Fibroblast of skin of left quadriceps (primary cell): Measurements from ENCODE around the gene CDK14.

Experiments
- DNase-seq, 2 experiments: peaks; one replicate each; pipeline ENCODE4 v3.0.0-alpha.2; 2013; ENCODE audit warnings: low read depth in 2 of 2

Gene CDK14

GRCh38 chr7:90596671-90597562 lies 796 bp downstream of the CDK14 start:
- no peak for DNase-seq

DNA sequence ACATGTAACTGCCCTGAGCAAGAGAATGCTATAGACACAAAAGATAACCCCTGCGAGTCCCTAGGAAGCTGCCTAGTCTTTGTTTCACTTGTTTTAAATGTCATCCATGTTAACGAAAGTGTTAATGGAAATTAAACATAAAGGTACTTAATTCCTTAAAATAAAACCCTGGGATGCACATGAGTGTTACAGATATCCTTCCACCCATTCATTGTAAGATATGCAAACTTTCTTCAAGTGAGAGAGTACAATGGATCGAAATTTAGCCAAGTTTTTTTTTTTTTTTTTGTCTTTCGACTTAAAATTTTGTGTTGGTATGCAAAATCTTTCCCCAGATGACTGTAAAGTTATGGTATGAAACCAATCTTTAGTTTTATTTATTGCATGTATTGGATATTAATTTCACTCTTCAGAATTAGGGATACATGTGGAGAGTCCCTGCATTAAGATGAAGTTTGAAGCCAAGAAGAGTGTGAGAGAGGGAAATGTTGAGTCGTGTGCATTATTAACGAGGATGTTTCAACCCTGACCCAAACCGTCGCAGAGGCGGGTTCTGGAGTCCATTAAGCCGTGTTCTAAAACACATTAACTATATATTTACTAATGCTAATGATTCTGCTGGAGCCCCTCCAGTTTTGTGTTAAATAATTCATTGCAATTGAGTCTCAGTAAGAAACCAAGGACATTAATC lies 1.6 kb downstream of the CDK14 start:
- no peak for DNase-seq

- DNase-seq = no peak
These were observed 2.9 kb downstream of the CDK14 start for GRCh38 chr7:90599038-90599437.

DNA sequence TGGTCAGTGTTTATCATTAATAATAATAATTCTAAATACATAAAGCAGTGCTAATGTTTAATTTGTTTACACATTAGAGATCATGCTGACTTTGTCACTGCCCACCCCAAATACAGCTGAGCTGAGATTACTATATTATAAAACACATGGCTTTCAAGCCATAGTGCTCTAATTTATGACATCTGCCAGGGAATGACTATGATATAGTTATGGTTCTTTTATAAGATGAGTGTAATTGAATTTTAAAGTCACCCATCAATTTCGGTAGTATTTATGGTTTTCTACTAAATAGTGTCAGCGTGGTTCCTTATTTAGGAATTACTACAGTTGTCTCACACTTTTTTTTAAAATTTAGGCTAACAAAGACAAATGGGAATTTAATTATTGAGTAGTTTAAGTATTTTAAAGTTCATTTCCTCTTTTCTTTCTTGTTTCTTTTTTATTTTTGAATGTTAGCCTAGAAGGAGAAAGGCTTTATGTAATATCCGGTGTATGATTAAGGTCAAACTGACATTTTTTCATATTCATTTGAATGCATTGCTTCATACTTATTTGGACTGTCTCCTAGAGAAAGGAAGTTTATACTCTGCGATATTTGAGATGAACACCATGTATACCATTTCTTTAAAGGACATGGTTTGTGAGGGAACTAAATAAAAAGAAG lies 3.9 kb downstream of the CDK14 start:
- DNase-seq = no peak

- DNase-seq = no peak
These were observed 6.2 kb downstream of the CDK14 start for GRCh38 chr7:90602303-90602702.

DNA sequence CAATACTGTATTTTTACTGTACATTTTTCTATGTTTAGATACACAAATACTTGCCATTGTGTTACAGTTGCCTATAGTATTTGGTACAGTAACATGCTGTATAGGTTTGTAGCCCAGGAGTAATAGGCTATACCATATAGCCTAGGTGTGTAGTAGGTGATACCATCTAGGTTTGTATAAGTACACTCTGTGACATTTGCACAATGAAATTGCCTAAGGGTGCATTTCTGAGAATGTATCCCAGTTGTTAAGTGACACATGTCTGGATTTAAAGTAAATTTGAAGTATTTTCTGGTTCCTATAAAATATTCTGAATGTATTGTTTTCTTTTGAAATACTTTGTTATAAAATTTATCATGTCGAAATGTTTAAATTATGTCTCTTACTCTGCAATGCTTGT lies 7.2 kb downstream of the CDK14 start:
- no peak for DNase-seq

GRCh38 chr7:90604383-90604782 lies 8.3 kb downstream of the CDK14 start:
- DNase-seq = no peak

DNA sequence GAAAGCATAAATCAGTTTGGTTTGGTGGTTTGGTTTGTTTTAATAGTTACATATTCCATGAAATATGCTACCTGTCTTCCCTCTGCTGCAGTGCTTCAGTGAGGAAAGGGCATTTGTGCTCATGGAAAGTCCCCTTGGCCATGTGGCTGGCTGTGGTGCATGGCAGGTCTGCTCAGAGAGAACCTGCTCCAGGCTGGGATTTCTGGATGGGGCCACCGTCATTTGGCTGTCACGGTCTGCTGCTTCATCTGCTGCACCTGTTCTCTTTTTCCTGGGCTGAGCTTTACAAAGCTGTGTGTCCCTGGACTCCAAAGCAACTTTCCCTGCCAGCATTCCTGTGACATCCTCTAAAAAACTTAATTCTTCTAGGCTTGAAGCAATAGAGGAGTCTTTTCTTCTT lies 8.9 kb downstream of the CDK14 start:
- no peak for DNase-seq

DNA sequence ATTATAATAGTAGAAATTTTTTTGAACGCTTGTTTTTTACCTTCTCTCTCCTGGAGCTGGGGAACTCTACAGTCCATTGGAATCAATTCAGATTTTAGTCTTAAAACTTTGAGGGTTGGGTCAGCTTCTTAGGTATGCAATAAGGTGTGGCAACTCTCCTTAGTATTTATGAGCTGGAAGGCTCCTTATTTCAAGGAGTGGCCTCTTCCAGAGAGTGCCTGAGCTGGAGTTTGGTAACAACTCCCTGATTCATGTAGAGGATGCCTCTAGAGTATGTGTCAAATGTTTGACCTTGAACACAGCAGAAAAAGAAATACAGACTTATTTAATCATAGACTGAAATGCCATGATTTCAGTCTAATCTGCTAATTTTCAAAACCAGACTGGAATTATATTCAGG lies 11.1 kb downstream of the CDK14 start:
- DNase-seq = no peak

GRCh38 chr7:90610105-90610504 lies 14.0 kb downstream of the CDK14 start:
- DNase-seq = no peak

DNA sequence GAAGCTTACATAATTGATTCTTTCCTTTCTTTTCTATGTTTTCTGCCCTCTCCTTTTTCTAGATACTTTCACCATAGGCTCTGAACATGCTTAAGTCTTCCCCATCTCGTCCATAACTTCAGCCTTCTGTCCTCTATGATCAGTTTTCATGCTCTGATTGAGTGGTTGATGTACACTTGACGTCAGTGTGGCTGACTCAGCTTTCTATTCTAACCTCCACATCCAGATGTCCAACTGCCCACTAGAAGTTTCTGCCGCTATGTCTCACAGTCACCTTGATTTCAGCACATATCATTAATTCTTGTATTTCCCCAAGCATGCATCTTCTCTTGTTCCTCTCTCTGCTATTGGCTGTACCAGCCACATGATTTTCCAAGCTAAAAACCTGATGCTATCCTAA lies 15.0 kb downstream of the CDK14 start:
- DNase-seq = no peak

DNA sequence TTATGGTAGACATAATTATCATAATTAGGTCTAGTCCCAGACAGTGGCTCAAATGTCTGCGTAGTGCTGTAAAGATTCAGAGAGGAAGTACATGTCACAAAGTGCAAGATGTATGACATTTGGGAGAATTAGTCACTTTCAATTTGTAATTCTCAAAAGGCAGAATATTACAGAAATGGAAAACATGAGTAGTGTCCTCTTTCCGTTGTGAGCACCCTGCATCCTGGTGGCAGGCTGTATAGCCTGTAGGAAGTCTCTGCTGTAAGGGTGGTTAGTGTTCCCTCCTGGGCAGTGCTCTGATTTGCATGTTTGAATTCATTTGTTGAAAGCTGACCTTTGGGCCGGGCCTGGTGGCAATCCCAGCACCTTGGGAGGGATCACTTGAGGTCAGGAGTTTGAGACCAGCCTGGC lies 17.0 kb downstream of the CDK14 start:
- DNase-seq = no peak

DNA sequence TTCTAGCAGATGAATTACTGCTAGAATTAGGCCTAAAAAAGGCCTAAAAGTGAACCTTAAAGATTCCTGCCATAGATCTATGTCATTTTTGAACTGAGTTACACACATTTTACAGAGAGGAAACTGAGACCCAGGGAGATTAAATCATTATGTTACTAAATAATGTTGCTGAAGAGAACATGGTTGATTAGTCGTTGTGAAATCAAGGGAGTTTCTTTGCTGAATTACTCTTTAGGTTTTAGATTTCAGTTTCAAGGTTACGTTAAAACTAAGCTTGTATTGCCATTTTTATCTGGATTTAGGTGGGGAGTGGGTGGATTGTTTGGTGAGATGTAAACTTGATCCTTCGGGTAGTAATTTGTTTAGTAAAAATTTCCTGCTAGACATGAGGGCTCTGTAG lies 21.3 kb downstream of the CDK14 start:
- no peak for DNase-seq

DNA sequence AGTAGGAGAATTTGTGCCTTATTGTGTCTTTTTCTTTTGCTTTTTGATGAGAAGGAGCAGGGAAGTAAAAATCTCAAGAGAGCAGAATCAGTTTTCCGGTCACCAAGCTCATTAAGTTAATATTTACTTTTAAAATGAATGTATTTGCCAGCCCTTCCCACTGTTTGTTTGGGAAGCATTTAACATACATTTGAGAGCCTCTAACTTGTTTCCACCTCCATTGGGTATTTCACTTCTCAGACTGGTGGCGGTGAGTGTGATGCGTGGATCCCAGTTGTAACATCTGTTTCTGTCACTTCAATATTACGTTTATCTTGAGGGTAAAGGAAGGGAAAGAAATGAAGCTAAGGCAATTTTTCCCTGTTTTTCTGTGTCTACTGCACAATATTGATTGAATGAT lies 22.8 kb downstream of the CDK14 start:
- DNase-seq = no peak

DNA sequence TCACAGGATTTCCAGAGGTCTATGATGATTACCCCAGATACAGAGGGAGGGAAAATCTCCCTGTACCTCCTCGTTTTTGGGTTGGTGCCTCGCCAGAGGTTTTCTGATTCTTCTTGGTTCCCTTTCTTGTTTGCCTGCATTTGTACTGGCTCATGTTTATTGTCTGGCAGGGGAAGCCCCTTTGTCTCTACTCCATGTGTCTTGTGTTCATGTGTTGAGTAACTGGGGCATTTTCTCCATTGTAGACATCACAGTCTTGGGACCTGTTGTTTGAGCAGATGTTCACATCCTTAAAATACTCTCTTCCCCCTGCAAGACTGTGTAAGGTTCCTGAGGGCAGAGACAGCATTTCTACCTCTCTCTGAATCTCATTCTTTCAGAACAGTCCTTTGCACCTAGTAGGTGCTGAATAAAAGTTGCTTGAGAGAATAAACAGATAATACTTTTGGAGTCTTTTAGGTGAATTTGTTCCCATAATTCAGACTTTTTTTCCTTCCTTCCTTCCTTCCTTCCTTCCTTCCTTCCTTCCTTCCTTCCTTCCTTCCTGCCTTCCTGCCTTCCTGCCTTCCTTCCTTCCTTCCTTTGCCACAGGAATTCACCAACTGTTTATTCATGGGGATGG lies 25.1 kb downstream of the CDK14 start:
- no peak for DNase-seq

GRCh38 chr7:90621747-90622140 lies 25.6 kb downstream of the CDK14 start:
- no peak for DNase-seq

- no peak for DNase-seq
These were observed 26.5 kb downstream of the CDK14 start for GRCh38 chr7:90622670-90623069.

DNA sequence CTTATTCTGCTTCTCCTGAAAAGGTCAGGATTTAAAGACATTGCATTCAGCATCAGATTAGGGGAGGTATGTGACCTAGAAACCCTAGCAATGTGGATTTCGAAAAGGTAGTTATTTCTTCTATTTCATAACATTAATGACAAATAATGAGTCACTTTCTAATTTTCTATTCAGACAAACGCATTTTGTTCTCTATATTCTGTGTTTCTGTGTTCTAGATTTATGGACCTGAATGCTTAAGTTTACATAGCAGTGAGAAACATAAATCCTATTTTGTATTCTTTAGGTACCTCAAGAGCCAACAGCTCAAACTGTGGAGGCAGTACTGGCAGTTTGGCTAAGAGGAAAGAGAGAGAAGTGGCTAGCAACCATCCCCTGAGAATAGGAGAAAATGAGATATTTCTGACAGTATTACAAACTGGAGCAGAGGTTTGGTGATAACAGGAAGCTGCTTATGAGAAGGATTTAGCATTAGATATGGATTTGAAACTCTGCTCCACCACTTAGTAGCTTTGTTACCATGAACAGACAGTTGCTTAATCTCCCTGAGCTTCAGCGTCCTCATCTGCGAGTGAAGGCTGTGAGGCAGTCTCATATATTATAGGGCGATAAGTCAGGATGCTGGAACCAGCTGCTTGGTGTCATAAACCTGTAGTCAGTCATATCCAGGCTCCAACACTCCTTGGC lies 28.2 kb downstream of the CDK14 start:
- DNase-seq = peak; percentile 42 to 43

DNA sequence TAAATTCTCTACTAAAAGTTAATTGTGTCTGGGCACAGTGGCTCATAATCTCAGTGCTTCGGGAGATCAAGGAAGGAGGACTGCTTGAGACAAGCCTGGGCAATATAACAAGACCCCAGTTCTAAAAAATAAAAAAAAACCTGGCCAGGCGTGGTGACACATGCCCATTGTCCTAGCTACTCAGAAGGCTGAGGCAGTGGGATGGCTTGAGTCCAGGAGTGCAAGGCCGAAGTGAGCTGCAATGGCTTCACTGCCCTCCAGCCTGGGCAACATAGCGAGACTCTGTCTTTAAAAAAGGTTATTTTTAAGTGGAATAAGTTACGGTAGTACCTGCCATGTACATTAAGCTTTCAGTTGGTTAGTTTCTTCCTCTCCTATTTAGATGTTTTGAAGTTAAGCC lies 28.9 kb downstream of the CDK14 start:
- DNase-seq = no peak

DNA sequence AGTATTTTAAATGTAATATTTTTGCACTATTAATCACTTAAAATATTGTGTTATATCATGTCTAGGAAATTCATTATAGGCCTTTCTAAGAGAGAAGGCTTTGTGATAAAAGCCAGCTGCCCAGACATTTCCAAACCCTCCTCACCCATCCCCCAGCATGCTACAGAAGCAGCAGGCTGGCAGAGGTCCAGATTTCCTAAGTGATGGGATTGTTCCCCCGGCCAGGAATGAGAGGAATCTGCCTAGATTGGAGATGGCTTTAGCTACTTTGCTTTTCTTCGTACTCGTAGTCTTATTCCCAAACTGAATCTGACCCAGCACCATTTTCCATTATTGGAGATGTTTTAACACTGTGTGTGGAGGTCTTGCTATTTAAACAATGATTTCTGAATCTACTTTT lies 29.4 kb downstream of the CDK14 start:
- peak; percentile 76 for DNase-seq

GRCh38 chr7:90626013-90626412 lies 29.9 kb downstream of the CDK14 start:
- peak; percentile 21 to 34 for DNase-seq
